Limb (tissue), 2 donors: ENCODE measurements around the gene KRT222.

ENCODE experiments used
- DNase-seq, 2 donors: peaks; one replicate each; pipeline ENCODE4 v3.0.0-alpha.2; 2016; ENCODE audit errors: extremely low spot score in 2 of 2

The KRT222 gene

DNA sequence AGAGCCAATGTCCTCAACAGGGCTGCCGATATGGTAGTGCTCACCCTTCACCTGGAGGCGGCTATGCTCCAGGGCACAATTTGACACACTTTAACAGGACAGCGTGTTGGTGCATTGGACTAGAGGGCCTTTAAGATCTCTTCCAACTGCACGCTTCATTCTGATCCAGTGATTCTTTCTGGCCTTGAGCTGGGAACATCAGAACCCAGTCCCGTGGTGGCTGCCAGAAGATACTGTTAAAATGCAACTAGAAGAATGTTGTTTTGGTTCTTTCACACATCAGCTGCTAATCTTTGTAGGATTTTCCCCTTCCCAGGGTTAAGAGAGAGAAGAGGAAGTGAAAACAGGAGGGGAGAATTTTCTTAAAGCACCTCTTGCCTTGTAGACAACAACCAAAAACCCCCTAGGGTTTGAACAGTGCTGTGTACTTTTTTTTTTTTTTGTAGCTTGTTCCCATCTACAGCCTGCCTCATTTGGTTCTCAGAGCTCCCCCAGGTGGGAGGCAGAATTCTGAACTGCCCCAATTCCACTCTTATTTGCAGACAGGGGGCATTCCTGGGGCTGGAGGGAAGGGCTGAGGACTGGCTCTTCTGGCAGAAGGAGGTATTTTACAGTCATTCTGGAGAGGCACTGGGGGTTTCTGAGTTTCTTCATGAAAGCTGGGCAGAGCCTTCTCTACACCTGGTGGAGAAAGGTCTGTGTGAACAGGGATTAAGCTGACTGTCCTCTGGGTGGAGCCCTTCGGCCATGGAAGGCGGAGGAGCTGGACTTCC, 49.7 kb downstream of the KRT222 start:
- DNase-seq, result no peak

- DNase-seq, result no peak
Observed at GRCh38 chr17:40614431-40615067, 50.4 kb downstream of the KRT222 start.

DNA sequence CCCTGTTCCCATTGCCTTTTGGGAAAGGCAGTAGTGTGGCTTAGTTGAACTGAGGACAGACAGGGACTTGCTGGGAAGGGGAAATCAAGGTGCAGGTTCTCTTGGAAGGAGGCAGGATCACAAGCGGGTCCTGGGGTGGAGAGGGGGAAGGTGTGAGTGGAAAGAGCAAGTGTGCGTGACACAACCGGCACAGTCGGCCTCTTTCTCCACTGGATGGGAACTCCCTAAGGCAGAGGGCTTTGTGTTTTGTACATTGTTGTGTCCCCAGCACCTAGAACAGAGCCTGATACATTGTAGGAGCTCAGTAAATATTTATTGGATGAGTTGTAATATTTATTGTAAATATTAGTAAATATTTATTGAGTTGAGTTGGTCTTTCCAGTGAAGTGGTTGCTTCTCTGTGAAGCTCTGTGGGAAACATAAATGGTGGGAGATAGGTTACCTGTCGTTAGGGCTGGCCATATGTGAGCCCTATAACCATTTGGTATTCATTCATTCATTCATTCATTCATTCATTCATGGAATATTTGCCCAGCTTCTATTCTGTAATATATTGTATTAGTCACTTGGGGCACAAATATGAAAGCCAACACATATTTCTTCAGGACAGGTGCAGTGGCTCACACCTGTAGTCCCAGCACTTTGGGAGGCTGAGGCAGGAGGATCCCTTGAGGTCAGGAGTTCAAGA, 51.4 kb downstream of the KRT222 start:
- no peak for DNase-seq

- DNase-seq, result no peak
Observed at GRCh38 chr17:40612599-40613244, 52.3 kb downstream of the KRT222 start.

DNA sequence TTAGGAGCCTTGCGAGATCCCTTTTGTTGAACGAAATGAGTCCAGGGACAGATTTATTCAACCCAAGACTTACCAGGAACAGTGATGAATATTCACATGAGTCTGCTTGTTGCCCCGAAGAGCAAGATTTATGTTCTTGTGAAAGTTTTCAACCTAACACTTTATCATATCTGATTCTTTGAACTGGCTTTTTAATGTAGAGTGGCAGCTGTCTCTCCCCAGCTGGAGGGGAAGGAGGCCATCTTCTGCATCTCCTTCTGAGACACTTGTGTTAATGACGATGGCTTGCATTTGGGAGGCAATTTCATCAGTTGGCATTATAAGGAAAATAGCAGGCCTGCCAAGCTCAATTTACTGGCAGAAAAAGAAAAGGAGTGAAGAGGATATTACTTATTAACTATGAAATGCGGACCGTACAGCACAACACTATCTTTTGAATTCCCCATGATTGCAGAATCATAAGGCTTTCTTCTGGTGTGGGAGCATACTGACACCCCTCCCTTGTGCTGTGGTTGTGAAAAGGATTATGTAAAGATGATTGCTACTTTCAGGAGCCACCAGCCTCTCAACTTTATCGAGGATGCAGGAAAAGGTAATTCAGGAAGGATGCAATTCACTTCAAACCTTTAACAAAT, 53.0 kb downstream of the KRT222 start:
- DNase-seq, result no peak

DNA sequence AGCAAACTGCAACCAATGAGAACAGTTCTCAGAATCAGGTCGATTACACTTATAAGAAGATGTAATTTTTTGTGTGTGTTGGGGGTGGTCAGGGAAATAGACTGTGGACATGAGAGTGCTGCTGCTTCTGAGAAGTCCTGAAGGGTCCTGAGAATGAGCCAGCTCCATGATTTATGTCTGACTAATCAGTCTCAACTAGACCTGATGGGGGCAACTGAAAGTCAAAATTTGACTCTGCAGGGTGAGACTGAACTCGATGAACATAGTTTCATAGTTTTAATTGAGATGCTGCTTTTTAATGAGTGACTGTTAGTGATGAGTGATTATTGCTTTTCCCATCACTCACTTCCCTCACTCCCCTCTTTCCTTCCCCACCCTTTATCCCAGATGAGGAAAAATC, 54.6 kb downstream of the KRT222 start:
- no peak for DNase-seq

DNA sequence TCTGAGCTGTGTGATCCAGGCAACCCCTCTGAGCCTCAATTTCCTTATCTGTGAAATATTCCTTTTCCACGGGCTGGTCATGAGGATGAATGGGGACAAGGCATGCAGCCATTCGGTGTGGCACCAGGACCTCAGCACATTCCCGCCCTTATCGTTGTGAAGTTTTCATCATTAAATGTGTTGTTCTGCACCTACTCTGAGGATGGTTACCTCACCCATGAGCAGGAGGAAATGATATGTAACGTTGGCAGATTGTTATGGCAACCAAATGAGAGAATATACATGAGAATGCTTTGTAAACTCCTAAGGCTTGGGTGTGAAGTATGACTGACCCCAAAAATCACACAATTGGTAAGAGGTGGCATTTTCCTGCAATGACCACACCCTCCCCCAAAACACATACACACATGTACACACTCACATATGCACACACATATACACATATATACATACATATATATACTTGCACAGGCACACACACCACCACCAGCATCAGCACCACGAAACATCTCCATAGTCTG, 56.9 kb downstream of the KRT222 start:
- DNase-seq, result no peak

DNA sequence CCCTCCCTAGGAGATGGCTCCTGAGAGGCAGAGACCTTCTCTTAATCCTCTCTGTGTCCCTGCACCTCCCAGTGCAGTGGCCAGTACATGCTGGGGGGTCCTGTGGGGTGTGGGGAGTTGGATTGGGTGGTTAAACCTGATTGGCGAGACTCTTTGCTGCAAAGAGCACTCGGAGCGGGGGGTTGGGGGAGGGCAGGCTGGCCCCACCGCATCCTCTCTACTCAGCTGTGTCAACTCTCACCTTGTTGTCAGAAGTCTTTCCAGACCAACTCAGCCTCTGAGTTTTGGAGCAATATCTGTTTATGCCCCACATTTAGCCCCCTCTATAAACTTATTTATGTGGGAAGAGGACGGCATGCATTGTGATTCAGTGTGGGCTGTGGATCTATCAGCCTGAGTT, 57.3 kb downstream of the KRT222 start:
- no peak for DNase-seq

GRCh38 chr17:40606548-40607353, 58.2 kb downstream of the KRT222 start:
- DNase-seq, result no peak

DNA sequence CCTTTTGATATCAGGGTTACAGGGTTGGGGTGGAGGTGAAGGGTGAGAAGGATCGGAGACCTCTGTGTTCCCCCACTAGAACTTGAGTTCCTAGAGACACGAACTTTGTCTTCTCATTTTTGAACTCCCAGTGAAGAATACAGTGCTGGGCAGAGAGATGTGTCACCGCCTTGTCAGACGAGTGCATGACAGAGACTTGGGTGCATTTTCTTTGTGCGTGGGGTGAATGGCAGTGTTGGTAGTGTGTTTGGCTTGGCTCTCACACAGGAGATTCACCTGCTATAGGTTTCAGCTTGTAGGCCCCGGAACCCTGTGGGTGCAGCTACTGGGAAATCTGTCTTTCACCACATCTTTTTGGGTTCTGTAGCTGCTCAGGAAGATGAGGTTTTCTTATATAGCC, 59.7 kb downstream of the KRT222 start:
- no peak for DNase-seq
